ENCODE results near the gene USP11. TPM values are rescaled to one million over a fixed set of nuclear protein-coding genes. Genes with fewer than 3 reads are reported as not detected.

Gene USP11
- total and polyA plus RNA-seq, 2 donors (not counting 1 experiment from before 2014, with no cell fraction given), result 63.4 to 136 TPM

- Mint-ChIP-seq H3K4me3 (no peak overlapping the region), H3K27me3 (no peaks in the 10 kb centered on the region), H3K27ac (no peak overlapping the region), H3K4me1 (peaks cover 26% of the 10 kb centered on the region), H3K9me3 (ENCODE audit: insufficient read depth) (no peaks in the 10 kb centered on the region)
- peaks cover 58% of the 10 kb centered on the region for H4K20me1 ChIP-seq (ENCODE audit: control insufficient read depth, insufficient read depth, low read length, poor library complexity, severe bottlenecking)
- TF ChIP-seq CTCF (IDR thresholded peaks at IDR 0.05) (no peak), EZH2 (IDR thresholded peaks at IDR 0.05; ENCODE audit: borderline replicate concordance, insufficient read depth, low read depth, low read length, poor library complexity, severe bottlenecking) (no peak)
- peaks cover 20 to 22% of the 10 kb centered on the region in 2 donors for H3K4me1 ChIP-seq (ENCODE audit: control insufficient read depth in 2 of 2, insufficient read depth in 2 of 2, low read length in 2 of 2)
- H3K27ac ChIP-seq (ENCODE audit: low read length in 2 of 2), result no peak overlapping the region
- WGBS (ENCODE audit: insufficient coverage), result no CpG with 5 or more reads among the region's 9 CpGs
- H3K79me2 ChIP-seq (ENCODE audit: control insufficient read depth, insufficient read depth, low read length), result peaks cover 48% of the 10 kb centered on the region
- no peak overlapping the region for H2AFZ ChIP-seq (ENCODE audit: insufficient read depth, low read depth, low read length, poor library complexity, severe bottlenecking)
- POLR2A ChIA-PET, result no interaction called here
- peaks cover 0 to 73% of the 10 kb centered on the region in 2 experiments for H3K36me3 ChIP-seq (replicated peaks in 1 of 2; ENCODE audit: control extremely low read depth in 1 of 2, control insufficient read depth in 1 of 2, extremely low read depth in 1 of 2, insufficient read depth in 2 of 2, low read length in 1 of 2)
- no peak overlapping the region for H3K4me3 ChIP-seq (ENCODE audit: control extremely low read depth in 1 of 5, extremely low read depth in 1 of 5, insufficient read depth in 1 of 5, low read depth in 2 of 5, low read length in 4 of 5)
- intact Hi-C loops (cut with micrococcal nuclease), result no loop called here
- DNase-seq (no peak), ATAC-seq (ENCODE audit: low read depth) (no peak)
- H3K9me3 ChIP-seq (ENCODE audit: control extremely low read depth in 1 of 3, control insufficient read depth in 2 of 3, insufficient read depth in 1 of 3, low read length in 2 of 3), result no peaks in the 10 kb centered on the region
- CTCF ChIA-PET, result no interaction called here
- no peak overlapping the region for H3K9ac ChIP-seq (ENCODE audit: low read length)
- H3K27me3 ChIP-seq (replicated peaks in 1 of 4; ENCODE audit: control extremely low read depth in 1 of 4, control insufficient read depth in 3 of 4, insufficient read depth in 4 of 4, low read length in 3 of 4), result no peaks in the 10 kb centered on the region
- no peak overlapping the region for H3K4me2 ChIP-seq (replicated peaks; ENCODE audit: low read depth, low read length, poor library complexity, severe bottlenecking)
These were observed 32.2 kb upstream of the USP11 start for GRCh38 chrX:47200385-47201150.

GRCh38 chrX:47201345-47201944, 31.4 kb upstream of the USP11 start:
- no peak for TF ChIP-seq EZH2 (IDR thresholded peaks at IDR 0.05; ENCODE audit: borderline replicate concordance, insufficient read depth, low read depth, low read length, poor library complexity, severe bottlenecking)
- TF ChIP-seq CTCF (IDR thresholded peaks at IDR 0.05), result no peak
- intact Hi-C loops (cut with micrococcal nuclease), result no loop called here
- POLR2A ChIA-PET, result interaction anchor here (0.6 kb wide), 1 partner anchor 118 kb away, joined by 3 read pairs; no protein-coding TSS in a partner anchor
- peaks cover 11 to 14% of the 10 kb centered on the region in 2 donors for H3K4me1 ChIP-seq (ENCODE audit: control insufficient read depth in 2 of 2, insufficient read depth in 2 of 2, low read length in 2 of 2)
- H3K4me3 Mint-ChIP-seq, result no peak overlapping the region
- peaks cover 39% of the 10 kb centered on the region for H3K79me2 ChIP-seq (ENCODE audit: control insufficient read depth, insufficient read depth, low read length)
- no peaks in the 10 kb centered on the region for H3K27me3 Mint-ChIP-seq
- H3K9me3 ChIP-seq (ENCODE audit: control extremely low read depth in 1 of 3, control insufficient read depth in 2 of 3, insufficient read depth in 1 of 3, low read length in 2 of 3), result no peaks in the 10 kb centered on the region
- WGBS (ENCODE audit: insufficient coverage), result 100% methylated on average over 1 of the region's 9 CpGs
- no peak for DNase-seq
- H2AFZ ChIP-seq (ENCODE audit: insufficient read depth, low read depth, low read length, poor library complexity, severe bottlenecking), result no peak overlapping the region
- H3K4me3 ChIP-seq (ENCODE audit: control extremely low read depth in 1 of 5, extremely low read depth in 1 of 5, insufficient read depth in 1 of 5, low read depth in 2 of 5, low read length in 4 of 5), result no peak overlapping the region
- H3K27me3 ChIP-seq (replicated peaks in 1 of 4; ENCODE audit: control extremely low read depth in 1 of 4, control insufficient read depth in 3 of 4, insufficient read depth in 4 of 4, low read length in 3 of 4), result no peaks in the 10 kb centered on the region
- no peak for ATAC-seq (ENCODE audit: low read depth)
- H3K4me2 ChIP-seq (replicated peaks; ENCODE audit: low read depth, low read length, poor library complexity, severe bottlenecking), result no peak overlapping the region
- H3K9me3 Mint-ChIP-seq (ENCODE audit: insufficient read depth), result no peaks in the 10 kb centered on the region
- H4K20me1 ChIP-seq (ENCODE audit: control insufficient read depth, insufficient read depth, low read length, poor library complexity, severe bottlenecking), result peaks cover 56% of the 10 kb centered on the region
- H3K27ac Mint-ChIP-seq, result no peak overlapping the region
- CTCF ChIA-PET, result no interaction called here
- H3K4me1 Mint-ChIP-seq, result peaks cover 17% of the 10 kb centered on the region
- no peak overlapping the region for H3K9ac ChIP-seq (ENCODE audit: low read length)
- peaks cover 0 to 69% of the 10 kb centered on the region in 2 experiments for H3K36me3 ChIP-seq (replicated peaks in 1 of 2; ENCODE audit: control extremely low read depth in 1 of 2, control insufficient read depth in 1 of 2, extremely low read depth in 1 of 2, insufficient read depth in 2 of 2, low read length in 1 of 2)
- no peak overlapping the region for H3K27ac ChIP-seq (ENCODE audit: low read length in 2 of 2)

Data from B cell (primary cell).